NCI-H446 treated with DMSO at 0.1 percent for 48 hours (cell line): ENCODE measurements around the gene PC.

Experiments
- DNase-seq: peaks from one replicate; lab custom pipeline; 2025; lab: John Stamatoyannopoulos, UW

Gene PC

GRCh38 chr11:66864924-66865697 is 93.1 kb downstream of the PC start:
- no peak for DNase-seq

GRCh38 chr11:66864172-66864901 is 93.8 kb downstream of the PC start:
- no peak for DNase-seq

GRCh38 chr11:66863428-66864125 is 94.6 kb downstream of the PC start:
- no peak for DNase-seq

DNA sequence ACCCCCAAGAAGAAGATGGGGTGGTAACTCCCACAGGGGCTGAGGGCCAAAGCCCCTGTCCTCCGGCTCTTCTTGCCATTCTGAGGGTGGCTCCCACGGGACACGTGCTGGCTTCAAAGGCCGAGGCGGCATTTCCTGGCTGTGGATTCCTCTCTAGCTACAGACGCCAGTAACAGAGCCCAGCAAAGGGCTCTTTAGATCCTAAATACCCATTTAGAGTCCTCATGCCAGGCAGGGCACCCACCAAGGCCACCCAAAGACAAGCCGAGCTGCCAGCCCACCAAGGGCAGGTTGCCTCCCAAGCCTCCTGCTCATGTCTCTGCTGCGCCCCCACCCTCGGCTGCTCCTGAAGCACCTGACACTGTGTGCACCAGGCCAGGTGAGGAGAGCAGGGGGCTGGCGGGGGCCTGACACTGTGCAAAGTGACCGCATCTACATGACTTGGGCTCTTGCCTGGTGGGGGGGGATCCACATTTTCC is 95.6 kb downstream of the PC start:
- no peak for DNase-seq

- no peak for DNase-seq
These were observed 96.2 kb downstream of the PC start for GRCh38 chr11:66861774-66862558.

DNA sequence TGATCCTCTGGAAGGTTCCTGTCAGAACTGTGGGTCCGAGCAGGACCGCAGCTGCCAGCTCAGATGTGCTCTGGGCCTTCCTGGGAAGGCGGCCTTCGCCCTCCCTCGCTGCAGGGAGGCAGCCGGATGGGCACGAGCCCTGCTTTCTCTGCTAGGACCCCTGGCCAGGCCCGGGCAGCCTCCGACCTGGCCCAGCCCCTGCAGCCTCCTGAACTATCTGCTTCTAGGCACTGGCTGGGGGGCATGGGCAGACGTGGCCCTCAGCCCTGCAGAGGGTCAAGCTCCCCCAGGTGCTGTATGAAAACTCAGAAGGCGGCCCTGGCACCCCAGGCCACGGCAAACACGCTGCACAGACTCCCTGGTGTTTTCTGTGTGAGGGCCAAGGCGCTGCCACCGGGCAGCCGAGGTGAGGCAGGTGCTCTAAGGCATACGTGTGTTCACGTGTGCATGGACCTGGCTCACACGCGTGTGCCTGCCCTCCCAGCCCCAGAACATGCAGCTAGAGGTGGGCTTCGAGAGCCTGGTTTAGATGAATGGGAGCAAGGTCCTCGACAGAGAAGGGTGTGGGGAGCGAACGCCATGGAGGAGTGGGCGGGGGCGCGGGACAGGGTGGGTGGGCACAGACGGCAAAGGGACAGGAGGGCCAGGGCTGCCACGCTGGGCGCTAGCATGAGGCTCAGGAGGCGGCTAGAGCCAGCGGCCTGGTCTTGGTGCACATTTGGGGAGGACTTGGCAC is 97.0 kb downstream of the PC start:
- no peak for DNase-seq

DNA sequence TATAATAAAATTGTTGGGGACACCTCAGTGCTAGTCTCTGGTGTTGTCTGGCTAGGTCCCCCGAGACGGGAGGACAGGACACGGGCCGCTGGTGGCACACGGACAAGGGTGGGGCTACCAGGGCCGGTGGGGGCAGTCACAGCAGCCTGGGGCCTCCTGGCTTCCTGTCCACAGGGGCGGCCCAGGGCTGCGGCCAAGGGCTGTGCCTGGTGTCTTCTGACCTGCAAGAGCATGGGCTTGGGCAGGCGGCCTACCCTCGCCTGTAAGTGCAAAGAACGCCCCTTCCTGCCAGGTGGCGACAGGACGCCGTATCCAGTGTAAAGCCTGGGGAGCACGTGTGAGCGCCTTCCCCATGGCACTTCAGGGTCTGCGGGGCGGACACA is 97.7 kb downstream of the PC start:
- no peak for DNase-seq

DNA sequence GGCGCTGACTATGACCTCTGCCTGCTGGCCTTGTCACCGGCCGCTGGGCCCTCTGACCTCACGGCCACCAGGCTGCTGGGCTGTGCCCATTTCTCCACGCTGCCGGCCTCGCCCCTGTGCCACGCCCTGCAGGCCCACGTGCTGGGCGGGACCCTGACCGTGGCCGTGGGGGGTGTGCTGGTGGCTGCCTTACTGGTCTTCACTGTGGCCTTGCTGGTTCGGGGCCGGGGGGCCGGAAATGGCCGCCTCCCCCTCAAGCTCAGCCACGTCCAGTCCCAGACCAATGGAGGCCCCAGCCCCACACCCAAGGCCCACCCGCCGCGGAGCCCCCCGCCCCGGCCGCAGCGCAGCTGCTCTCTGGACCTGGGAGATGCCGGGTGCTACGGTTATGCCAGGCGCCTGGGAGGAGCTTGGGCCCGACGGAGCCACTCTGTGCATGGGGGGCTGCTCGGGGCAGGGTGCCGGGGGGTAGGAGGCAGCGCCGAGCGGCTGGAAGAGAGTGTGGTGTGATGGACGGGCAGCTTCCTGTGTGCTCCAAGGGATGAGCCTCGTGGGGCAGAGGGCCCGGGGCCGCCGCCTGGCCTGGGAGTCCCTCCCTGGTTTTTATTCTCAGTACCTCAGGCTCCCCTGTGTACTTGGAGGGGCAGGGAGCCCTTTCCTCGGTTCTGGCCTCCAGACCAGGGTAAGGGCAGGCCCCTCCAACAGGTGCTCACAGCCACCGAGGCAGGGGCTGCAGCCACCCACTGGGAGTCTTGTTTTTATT is 98.3 kb downstream of the PC start:
- no peak for DNase-seq

GRCh38 chr11:66858939-66859685 is 99.1 kb downstream of the PC start:
- DNase-seq, result no peak

DNA sequence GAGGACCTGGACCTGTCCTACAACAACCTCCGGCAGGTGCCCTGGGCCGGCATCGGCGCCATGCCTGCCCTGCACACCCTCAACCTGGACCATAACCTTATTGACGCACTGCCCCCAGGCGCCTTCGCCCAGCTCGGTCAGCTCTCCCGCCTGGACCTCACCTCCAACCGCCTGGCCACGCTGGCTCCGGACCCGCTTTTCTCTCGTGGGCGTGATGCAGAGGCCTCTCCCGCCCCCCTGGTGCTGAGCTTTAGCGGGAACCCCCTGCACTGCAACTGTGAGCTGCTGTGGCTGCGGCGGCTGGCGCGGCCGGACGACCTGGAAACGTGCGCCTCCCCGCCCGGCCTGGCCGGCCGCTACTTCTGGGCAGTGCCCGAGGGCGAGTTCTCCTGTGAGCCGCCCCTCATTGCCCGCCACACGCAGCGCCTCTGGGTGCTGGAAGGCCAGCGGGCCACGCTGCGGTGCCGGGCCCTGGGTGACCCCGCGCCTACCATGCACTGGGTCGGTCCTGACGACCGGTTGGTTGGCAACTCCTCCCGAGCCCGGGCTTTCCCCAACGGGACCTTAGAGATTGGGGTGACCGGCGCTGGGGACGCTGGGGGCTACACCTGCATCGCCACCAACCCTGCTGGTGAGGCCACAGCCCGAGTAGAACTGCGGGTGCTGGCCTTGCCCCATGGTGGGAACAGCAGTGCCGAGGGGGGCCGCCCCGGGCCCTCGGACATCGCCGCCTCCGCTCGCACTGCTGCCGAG is 99.8 kb downstream of the PC start:
- DNase-seq, result no peak

DNA sequence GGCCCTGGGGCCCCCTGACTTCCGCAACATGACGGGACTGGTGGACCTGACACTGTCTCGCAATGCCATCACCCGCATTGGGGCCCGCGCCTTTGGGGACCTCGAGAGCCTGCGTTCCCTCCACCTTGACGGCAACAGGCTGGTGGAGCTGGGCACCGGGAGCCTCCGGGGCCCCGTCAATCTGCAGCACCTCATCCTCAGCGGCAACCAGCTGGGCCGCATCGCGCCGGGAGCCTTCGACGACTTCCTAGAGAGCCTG is 100.3 kb downstream of the PC start:
- no peak for DNase-seq

GRCh38 chr11:66857234-66857926 is 100.8 kb downstream of the PC start:
- no peak for DNase-seq

GRCh38 chr11:66856496-66857233 is 101.5 kb downstream of the PC start, which contains the start of gene LRFN4:
LRFN4 (plus strand) TSS chr11:66857064; CDS start chr11:66857745, 681 bp downstream.
- no peak for DNase-seq

GRCh38 chr11:66855574-66856495 is 102.3 kb downstream of the PC start:
- DNase-seq, result peak; percentile 72

- DNase-seq, result no peak
These were observed 103.4 kb downstream of the PC start for GRCh38 chr11:66854729-66855211.

GRCh38 chr11:66854231-66854661 is 103.9 kb downstream of the PC start:
- DNase-seq, result no peak
